OCI-LY1 (cell line): ENCODE results near the gene SEMA4C.

Experiments
- H2AFZ ChIP-seq: fragments of 200-600 bp; sonication (generic), shearing (Covaris generic); 2 replicates; pipeline ENCODE4 v1.6.0; 2014; ENCODE audit warnings: antibody characterized with exemption, mild to moderate bottlenecking, low read length
- H3F3A ChIP-seq: fragments of 200-600 bp; sonication (generic), shearing (Covaris generic); 2 replicates; pipeline ENCODE4 v1.6.0; 2014; ENCODE audit warnings: mild to moderate bottlenecking, antibody characterized with exemption, low read length, moderate library complexity; ENCODE audit not compliant: insufficient read depth
- H3K27ac ChIP-seq: fragments of 200-600 bp; sonication (generic); 2 replicates; pipeline ENCODE4 v1.5.1; 2014; ENCODE audit warnings: low read length, mixed run types, mild to moderate bottlenecking, low read depth; ENCODE audit not compliant: poor library complexity, severe bottlenecking
- H3K27me3 ChIP-seq: fragments of 200-600 bp; sonication (generic); 2 replicates; pipeline ENCODE4 v1.6.0; 2014; ENCODE audit warnings: antibody characterized with exemption, mild to moderate bottlenecking, low read length, moderate library complexity; ENCODE audit not compliant: insufficient read depth
- H3K36me3 ChIP-seq: fragments of 200-600 bp; sonication (generic); 2 replicates; pipeline ENCODE4 v1.6.1; 2014; ENCODE audit warnings: mild to moderate bottlenecking, antibody characterized with exemption, low read length, moderate library complexity, mixed read lengths; ENCODE audit not compliant: insufficient read depth
- H3K4me1 ChIP-seq: fragments of 200-600 bp; sonication (generic); 2 replicates; pipeline ENCODE4 v1.5.1; 2014; ENCODE audit warnings: mild to moderate bottlenecking, low read length, moderate library complexity; ENCODE audit not compliant: insufficient read depth, severe bottlenecking
- H3K4me2 ChIP-seq: fragments of 200-600 bp; sonication (generic), shearing (Covaris generic); 2 replicates; pipeline ENCODE4 v1.6.1; 2014; ENCODE audit warnings: low read length
- H3K4me3 ChIP-seq: fragments of 200-600 bp; sonication (generic); 2 replicates; pipeline ENCODE4 v1.5.1; 2014; ENCODE audit warnings: low read length, low read depth, mild to moderate bottlenecking, mixed read lengths; ENCODE audit not compliant: poor library complexity, severe bottlenecking
- H3K79me2 ChIP-seq: fragments of 200-600 bp; shearing (Covaris generic); 2 replicates; pipeline ENCODE4 v1.6.1; 2016; ENCODE audit warnings: mixed run types, low read length, mixed read lengths; ENCODE audit not compliant: insufficient read depth
- H3K9ac ChIP-seq: fragments of 200-600 bp; sonication (generic), shearing (Covaris generic); 2 replicates; pipeline ENCODE4 v1.6.1; 2014; ENCODE audit warnings: mild to moderate bottlenecking, low read length, mixed read lengths
- H3K9me2 ChIP-seq: fragments of 200-600 bp; sonication (generic), shearing (Covaris generic); 2 replicates; pipeline ENCODE4 v1.6.1; 2014; ENCODE audit warnings: low read depth, mild to moderate bottlenecking, low read length, mixed read lengths
- H3K9me3 ChIP-seq: fragments of 200-600 bp; shearing (Covaris generic); 2 replicates; pipeline ENCODE4 v1.6.1; 2014; ENCODE audit warnings: low read length, mixed read lengths
- H4K20me1 ChIP-seq: fragments of 200-600 bp; sonication (generic), shearing (Covaris generic); 2 replicates; pipeline ENCODE4 v1.6.0; 2016; ENCODE audit warnings: mild to moderate bottlenecking, low read length; ENCODE audit not compliant: insufficient read depth
- CTCF ChIP-seq: fragments of 200-600 bp; sonication (generic), shearing (Covaris generic); IDR thresholded peaks from 2 replicates; pipeline ENCODE4 v1.5.1; 2017; ENCODE audit warnings: mild to moderate bottlenecking, antibody characterized with exemption, low read length, moderate library complexity, mixed read lengths
- EZH2 ChIP-seq: fragments of 200-600 bp; sonication (generic), shearing (Covaris generic); IDR thresholded peaks from 2 replicates; pipeline ENCODE4 v1.8.0; 2017; ENCODE audit warnings: borderline replicate concordance, mixed run types, mild to moderate bottlenecking, antibody characterized with exemption, low read length, moderate library complexity, mixed read lengths

The SEMA4C gene

GRCh38 chr2:96877631-96878092 is 7.8 kb upstream of the SEMA4C start:
- Histone ChIP-seq H3K4me3 (no peak overlapping the region), H3K9me2 (no peaks in the 10 kb centered on the region), H3K4me1 (peaks cover 5% of the 10 kb centered on the region), H4K20me1 (no peaks in the 10 kb centered on the region), H3K9me3 (no peaks in the 10 kb centered on the region), H3K27me3 (peaks cover 19% of the 10 kb centered on the region), H3K27ac (no peak overlapping the region), H3K4me2 (no peak overlapping the region), H3K36me3 (no peaks in the 10 kb centered on the region), H3K79me2 (no peaks in the 10 kb centered on the region), H3F3A (no peaks in the 10 kb centered on the region), H3K9ac (no peak overlapping the region), H2AFZ (no peak overlapping the region)
- TF ChIP-seq CTCF (no peak), EZH2 (no peak)

- Histone ChIP-seq H3K4me2 (no peak overlapping the region), H3K9me3 (no peaks in the 10 kb centered on the region), H3K79me2 (no peaks in the 10 kb centered on the region), H3K9me2 (no peaks in the 10 kb centered on the region), H3K4me1 (peaks cover 5% of the 10 kb centered on the region), H3K36me3 (no peaks in the 10 kb centered on the region), H3F3A (no peaks in the 10 kb centered on the region), H4K20me1 (no peaks in the 10 kb centered on the region), H3K27ac (no peak overlapping the region), H3K9ac (no peak overlapping the region), H3K4me3 (no peak overlapping the region), H2AFZ (no peak overlapping the region), H3K27me3 (peaks cover 19% of the 10 kb centered on the region)
- TF ChIP-seq CTCF: no peak
- TF ChIP-seq EZH2: no peak
Observed at GRCh38 chr2:96877042-96877451, 7.2 kb upstream of the SEMA4C start.

GRCh38 chr2:96876269-96877041 is 6.6 kb upstream of the SEMA4C start:
- no peaks in the 10 kb centered on the region for H3K36me3 ChIP-seq
- no peaks in the 10 kb centered on the region for H3K9me3 ChIP-seq
- H3K27ac ChIP-seq: no peak overlapping the region
- H4K20me1 ChIP-seq: no peaks in the 10 kb centered on the region
- H3K79me2 ChIP-seq: no peaks in the 10 kb centered on the region
- peaks cover 19% of the 10 kb centered on the region for H3K27me3 ChIP-seq
- H2AFZ ChIP-seq: no peak overlapping the region
- H3F3A ChIP-seq: no peaks in the 10 kb centered on the region
- no peak overlapping the region for H3K4me3 ChIP-seq
- H3K4me1 ChIP-seq: peaks cover 5% of the 10 kb centered on the region
- H3K9me2 ChIP-seq: no peaks in the 10 kb centered on the region
- H3K4me2 ChIP-seq: no peak overlapping the region
- no peak overlapping the region for H3K9ac ChIP-seq
- TF ChIP-seq EZH2: no peak
- no peak for TF ChIP-seq CTCF
